HUES6 (cell line): ENCODE data around the gene RAB15.

Source experiments
- H3K27ac ChIP-seq: 2 replicates; pipeline ENCODE4 v1.7.0; 2013; ENCODE audit warnings: low read depth, mild to moderate bottlenecking, low read length, inconsistent platforms
- H3K27me3 ChIP-seq: 2 replicates; pipeline ENCODE4 v1.6.1; 2013; ENCODE audit warnings: low read length; ENCODE audit not compliant: control insufficient read depth, insufficient read depth
- H3K36me3 ChIP-seq: 2 replicates; pipeline ENCODE4 v1.6.1; 2013; ENCODE audit warnings: low read length; ENCODE audit not compliant: control insufficient read depth, insufficient read depth
- H3K4me1 ChIP-seq: 2 replicates; pipeline ENCODE4 v1.6.1; 2013; ENCODE audit warnings: low read length; ENCODE audit not compliant: control insufficient read depth, insufficient read depth
- H3K4me3 ChIP-seq: 2 replicates; pipeline ENCODE4 v1.5.1; 2013; ENCODE audit warnings: low read depth, low read length
- H3K9ac ChIP-seq: one replicate; pipeline ENCODE4 v1.6.1; 2013; ENCODE audit warnings: mild to moderate bottlenecking, low read length
- H3K9me3 ChIP-seq: 2 replicates; pipeline ENCODE4 v1.6.1; 2013; ENCODE audit warnings: low read depth, low read length; ENCODE audit not compliant: control insufficient read depth, insufficient read depth

RAB15 gene

GRCh38 chr14:64990296-64990695 lies 18.2 kb upstream of the RAB15 start:
- Histone ChIP-seq H3K9me3 (no peaks in the 10 kb centered on the region), H3K4me1 (0 out of 2 replicates have a peak, but pooled peaks cover 5% of the 10 kb centered on the region), H3K9ac (no peak overlapping the region), H3K4me3 (no peak overlapping the region), H3K27ac (no peak overlapping the region), H3K36me3 (no peaks in the 10 kb centered on the region), H3K27me3 (peaks cover 7% of the 10 kb centered on the region)

- Histone ChIP-seq H3K36me3 (no peaks in the 10 kb centered on the region), H3K4me3 (peak overlapping the region; percentile 82), H3K27ac (peak overlapping the region; percentile 15; the same call in 1 of the 2 replicates), H3K9ac (peak overlapping the region; percentile 80), H3K27me3 (peaks cover 12% of the 10 kb centered on the region), H3K4me1 (0 out of 2 replicates have a peak, but pooled peaks cover 5% of the 10 kb centered on the region), H3K9me3 (no peaks in the 10 kb centered on the region)
These were observed 15.3 kb upstream of the RAB15 start for GRCh38 chr14:64987438-64987767.

GRCh38 chr14:64986648-64987437 lies 14.7 kb upstream of the RAB15 start, which contains the start of gene FNTB:
TSS of gene FNTB (plus strand) at chr14:64986895. CDS start at chr14:64986954, 59 bp downstream.
- Histone ChIP-seq H3K27me3 (peaks cover 12% of the 10 kb centered on the region), H3K4me3 (peak within 1 kb of the TSS; percentile 82), H3K9ac (peak within 1 kb of the TSS; percentile 80), H3K4me1 (0 out of 2 replicates have a peak, but pooled peaks cover 5% of the 10 kb centered on the region), H3K9me3 (no peaks in the 10 kb centered on the region), H3K27ac (peak within 1 kb of the TSS; percentile 15; the same call in 1 of the 2 replicates), H3K36me3 (no peaks in the 10 kb centered on the region)

GRCh38 chr14:64983439-64984310 lies 11.5 kb upstream of the RAB15 start:
- Histone ChIP-seq H3K4me1 (peaks cover 6% of the 10 kb centered on the region), H3K36me3 (no peaks in the 10 kb centered on the region), H3K9me3 (no peaks in the 10 kb centered on the region), H3K27me3 (peaks cover 12% of the 10 kb centered on the region), H3K9ac (no peak overlapping the region), H3K4me3 (peak overlapping the region; percentile 36), H3K27ac (no peak overlapping the region)

GRCh38 chr14:64979336-64980074 lies 7.4 kb upstream of the RAB15 start:
- no peaks in the 10 kb centered on the region for H3K36me3 ChIP-seq
- no peak overlapping the region; the same call in 1 of the 2 replicates for H3K27ac ChIP-seq
- H3K27me3 ChIP-seq: 0 out of 2 replicates have a peak, but pooled peaks cover 3% of the 10 kb centered on the region
- no peak overlapping the region for H3K4me3 ChIP-seq
- peak overlapping the region; percentile 43 for H3K9ac ChIP-seq
- no peaks in the 10 kb centered on the region for H3K9me3 ChIP-seq
- H3K4me1 ChIP-seq: peaks cover 18% of the 10 kb centered on the region

- Histone ChIP-seq H3K27ac (peak overlapping the region; percentile 76; the same call in 1 of the 2 replicates), H3K9me3 (no peaks in the 10 kb centered on the region), H3K4me3 (peak overlapping the region; percentile 22; the same call in 1 of the 2 replicates), H3K4me1 (peaks cover 39% of the 10 kb centered on the region), H3K9ac (peak overlapping the region; percentile 10), H3K27me3 (peaks cover 23% of the 10 kb centered on the region), H3K36me3 (no peaks in the 10 kb centered on the region)
These were observed 2.4 kb upstream of the RAB15 start for GRCh38 chr14:64974563-64974962.

- Histone ChIP-seq H3K27ac (no peak overlapping the region), H3K4me3 (no peak overlapping the region), H3K9ac (no peak overlapping the region), H3K9me3 (no peaks in the 10 kb centered on the region), H3K27me3 (peaks cover 23% of the 10 kb centered on the region), H3K36me3 (no peaks in the 10 kb centered on the region), H3K4me1 (peaks cover 43% of the 10 kb centered on the region)
These were observed 1.7 kb upstream of the RAB15 start for GRCh38 chr14:64973826-64974225.

GRCh38 chr14:64973026-64973442 lies 898 bp upstream of the RAB15 start:
- no peak overlapping the region for H3K27ac ChIP-seq
- H3K36me3 ChIP-seq: no peaks in the 10 kb centered on the region
- peaks cover 51% of the 10 kb centered on the region for H3K4me1 ChIP-seq
- H3K27me3 ChIP-seq: peaks cover 20% of the 10 kb centered on the region
- H3K9ac ChIP-seq: peak overlapping the region; percentile 59
- no peaks in the 10 kb centered on the region for H3K9me3 ChIP-seq
- H3K4me3 ChIP-seq: peak overlapping the region; percentile 80

GRCh38 chr14:64971491-64971942 lies 619 bp downstream of the RAB15 start:
- Histone ChIP-seq H3K9ac (peak overlapping the region; percentile 59), H3K9me3 (no peaks in the 10 kb centered on the region), H3K27me3 (peaks cover 20% of the 10 kb centered on the region), H3K36me3 (no peaks in the 10 kb centered on the region), H3K4me1 (peaks cover 53% of the 10 kb centered on the region), H3K4me3 (peak overlapping the region; percentile 80), H3K27ac (no peak overlapping the region)

GRCh38 chr14:64970776-64971477 lies 1.2 kb downstream of the RAB15 start:
- peaks cover 53% of the 10 kb centered on the region for H3K4me1 ChIP-seq
- peak overlapping the region; percentile 80 for H3K4me3 ChIP-seq
- peak overlapping the region; percentile 59 for H3K9ac ChIP-seq

More at GRCh38 chr14:64970776-64971477, 1.2 kb downstream of the RAB15 start:
- Histone ChIP-seq H3K36me3 (no peaks in the 10 kb centered on the region), H3K27me3 (peaks cover 20% of the 10 kb centered on the region), H3K9me3 (no peaks in the 10 kb centered on the region), H3K27ac (no peak overlapping the region)
